Endothelial cell of umbilical vein (primary cell): ENCODE results near the gene EEF1AKMT3.

Experiments
- EZH2 ChIP-seq: IDR thresholded peaks from 2 replicates; pipeline ENCODE4 v1.6.1; 2012; ENCODE audit warnings: borderline replicate concordance, low read depth, mild to moderate bottlenecking, moderate library complexity, low read length, inconsistent platforms; ENCODE audit not compliant: severe bottlenecking
- FOS ChIP-seq: IDR thresholded peaks from 2 replicates; pipeline ENCODE4 v1.6.1; 2011; ENCODE audit warnings: mild to moderate bottlenecking, low read length, moderate library complexity, borderline replicate concordance; ENCODE audit not compliant: insufficient read depth
- GATA2 ChIP-seq: IDR thresholded peaks from 2 replicates; pipeline ENCODE4 v1.7.0; 2011; ENCODE audit warnings: low read depth, mild to moderate bottlenecking, moderate library complexity, mixed read lengths, low read length; ENCODE audit not compliant: insufficient read length, insufficient read depth
- MYC ChIP-seq: IDR thresholded peaks from one replicate; pipeline ENCODE4 v1.6.1; 2011; ENCODE audit warnings: mild to moderate bottlenecking, low read depth, low read length
- POLR2AphosphoS5 ChIP-seq: IDR thresholded peaks from 2 replicates; pipeline ENCODE4 v1.6.1; 2012; ENCODE audit warnings: low read depth, mild to moderate bottlenecking, control low read depth, low read length, moderate library complexity; ENCODE audit not compliant: insufficient read depth
- TF ChIP-seq, protein P1 (sequence below), 2 donors: IDR thresholded peaks; 1 replicate in 1 of 2; 2 replicates in 1 of 2; pipeline ENCODE4 v1.5.1; 2011; ENCODE audit warnings: low read length in 2 of 2, mild to moderate bottlenecking in 2 of 2, moderate library complexity in 2 of 2, control low read depth in 1 of 2, inconsistent platforms in 1 of 2, low read depth in 1 of 2; ENCODE audit not compliant: insufficient read depth in 1 of 2; ENCODE audit errors: extremely low read depth in 1 of 2

DNA sequence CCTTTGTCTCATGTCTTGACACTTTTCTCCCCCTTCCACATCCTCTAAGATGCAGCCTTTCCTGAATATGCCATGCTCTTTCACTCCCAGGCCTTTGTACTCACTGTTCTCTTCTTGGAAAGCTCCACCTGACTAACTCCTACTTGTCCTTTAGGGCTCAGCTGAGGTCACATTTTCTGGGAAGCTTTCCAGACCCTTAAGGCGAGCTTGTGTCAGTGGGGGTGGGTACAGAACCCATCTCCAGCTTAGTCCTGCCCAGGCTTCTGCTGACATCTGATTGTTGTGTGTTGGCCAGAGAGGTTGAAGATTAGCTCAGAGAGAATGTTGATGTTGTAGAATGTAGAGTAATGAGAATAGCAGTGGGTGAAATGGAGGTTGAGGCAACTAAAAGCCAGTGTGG lies 7.3 kb downstream of the EEF1AKMT3 start:
- TF ChIP-seq, protein P1, sequence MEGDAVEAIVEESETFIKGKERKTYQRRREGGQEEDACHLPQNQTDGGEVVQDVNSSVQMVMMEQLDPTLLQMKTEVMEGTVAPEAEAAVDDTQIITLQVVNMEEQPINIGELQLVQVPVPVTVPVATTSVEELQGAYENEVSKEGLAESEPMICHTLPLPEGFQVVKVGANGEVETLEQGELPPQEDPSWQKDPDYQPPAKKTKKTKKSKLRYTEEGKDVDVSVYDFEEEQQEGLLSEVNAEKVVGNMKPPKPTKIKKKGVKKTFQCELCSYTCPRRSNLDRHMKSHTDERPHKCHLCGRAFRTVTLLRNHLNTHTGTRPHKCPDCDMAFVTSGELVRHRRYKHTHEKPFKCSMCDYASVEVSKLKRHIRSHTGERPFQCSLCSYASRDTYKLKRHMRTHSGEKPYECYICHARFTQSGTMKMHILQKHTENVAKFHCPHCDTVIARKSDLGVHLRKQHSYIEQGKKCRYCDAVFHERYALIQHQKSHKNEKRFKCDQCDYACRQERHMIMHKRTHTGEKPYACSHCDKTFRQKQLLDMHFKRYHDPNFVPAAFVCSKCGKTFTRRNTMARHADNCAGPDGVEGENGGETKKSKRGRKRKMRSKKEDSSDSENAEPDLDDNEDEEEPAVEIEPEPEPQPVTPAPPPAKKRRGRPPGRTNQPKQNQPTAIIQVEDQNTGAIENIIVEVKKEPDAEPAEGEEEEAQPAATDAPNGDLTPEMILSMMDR (IDR thresholded peaks at IDR 0.05; ENCODE audit: extremely low read depth in 1 of 2, insufficient read depth in 1 of 2, low read depth in 1 of 2, low read length in 2 of 2): no peak
- TF ChIP-seq EZH2 (no peak), MYC (no peak), GATA2 (no peak), POLR2AphosphoS5 (no peak), FOS (no peak)
